Right atrium auricular region (tissue), 2 donors: ENCODE measurements around the gene TMEM184B. TPM values are rescaled to one million over a fixed set of nuclear protein-coding genes. Genes with fewer than 3 reads are reported as not detected.

Source experiments
- DNase-seq: peaks from one replicate; pipeline ENCODE4 v3.0.0-alpha.2; 2019; ENCODE audit warnings: low spot score
- H3K27ac ChIP-seq, 2 donors: fragments of 200-600 bp; sonication (generic); 1 replicate in 1 of 2; 2 replicates in 1 of 2; pipeline ENCODE4 v1.5.1; 2016 to 2019
- H3K27me3 ChIP-seq, 2 donors: fragments of 200-600 bp; sonication (generic); one replicate each; pipeline versions ENCODE4 v1.5.1 to v1.6.0; 2017 to 2019
- H3K36me3 ChIP-seq: fragments of 200-600 bp; sonication (generic); one replicate; pipeline ENCODE4 v1.5.1; 2016
- H3K4me1 ChIP-seq, 2 donors: fragments of 200-600 bp; sonication (generic); one replicate each; pipeline versions ENCODE4 v1.5.1 to v1.6.0; 2017 to 2019
- H3K4me3 ChIP-seq, 2 donors: fragments of 200-600 bp; sonication (generic); 1 replicate in 1 of 2; 2 replicates in 1 of 2; pipeline ENCODE4 v1.5.1; 2017 to 2019; ENCODE audit warnings: mild to moderate bottlenecking in 1 of 2, moderate library complexity in 1 of 2
- H3K9me3 ChIP-seq, 2 donors: fragments of 200-600 bp; sonication (generic); one replicate each; pipeline ENCODE4 v1.5.1; 2019
- CTCF ChIP-seq, 2 donors: fragments of 200-600 bp; sonication (generic); IDR thresholded peaks; one replicate each; pipeline ENCODE4 v1.5.1; 2019; ENCODE audit warnings: antibody characterized with exemption in 2 of 2
- total RNA-seq, 2 donors: library from RNA; depleted of rRNA; stranded (reverse); fragments of >200 nt; gene quantifications; one replicate each; pipeline ENCODE4 v1.1.0, GENCODE V29; 2016

TMEM184B gene
- total RNA-seq, 2 donors from 2014 or later, result 51.2 to 76.1 TPM

GRCh38 chr22:38204784-38205183 lies 68.0 kb downstream of the TMEM184B start:
- Histone ChIP-seq H3K9me3 (no peaks in the 10 kb centered on the region), H3K4me1 (peaks cover 0 to 27% of the 10 kb centered on the region in 2 donors), H3K36me3 (no peaks in the 10 kb centered on the region), H3K27me3 (no peaks in the 10 kb centered on the region), H3K4me3 (no peak overlapping the region), H3K27ac (peak overlapping the region; percentile 100)
- DNase-seq, result no peak
- no peak for TF ChIP-seq CTCF (IDR thresholded peaks at IDR 0.05)

- no peak for DNase-seq
- H3K27me3 ChIP-seq, result no peaks in the 10 kb centered on the region
- no peak for TF ChIP-seq CTCF (IDR thresholded peaks at IDR 0.05)
- peaks cover 0 to 27% of the 10 kb centered on the region in 2 donors for H3K4me1 ChIP-seq
- H3K9me3 ChIP-seq, result no peaks in the 10 kb centered on the region
- H3K27ac ChIP-seq, result peak overlapping the region; percentile 100
- H3K36me3 ChIP-seq, result no peaks in the 10 kb centered on the region
- H3K4me3 ChIP-seq, result peak overlapping the region in 1 of 2 donors; percentile 91
Measured at GRCh38 chr22:38203855-38204514, 68.8 kb downstream of the TMEM184B start.

DNA sequence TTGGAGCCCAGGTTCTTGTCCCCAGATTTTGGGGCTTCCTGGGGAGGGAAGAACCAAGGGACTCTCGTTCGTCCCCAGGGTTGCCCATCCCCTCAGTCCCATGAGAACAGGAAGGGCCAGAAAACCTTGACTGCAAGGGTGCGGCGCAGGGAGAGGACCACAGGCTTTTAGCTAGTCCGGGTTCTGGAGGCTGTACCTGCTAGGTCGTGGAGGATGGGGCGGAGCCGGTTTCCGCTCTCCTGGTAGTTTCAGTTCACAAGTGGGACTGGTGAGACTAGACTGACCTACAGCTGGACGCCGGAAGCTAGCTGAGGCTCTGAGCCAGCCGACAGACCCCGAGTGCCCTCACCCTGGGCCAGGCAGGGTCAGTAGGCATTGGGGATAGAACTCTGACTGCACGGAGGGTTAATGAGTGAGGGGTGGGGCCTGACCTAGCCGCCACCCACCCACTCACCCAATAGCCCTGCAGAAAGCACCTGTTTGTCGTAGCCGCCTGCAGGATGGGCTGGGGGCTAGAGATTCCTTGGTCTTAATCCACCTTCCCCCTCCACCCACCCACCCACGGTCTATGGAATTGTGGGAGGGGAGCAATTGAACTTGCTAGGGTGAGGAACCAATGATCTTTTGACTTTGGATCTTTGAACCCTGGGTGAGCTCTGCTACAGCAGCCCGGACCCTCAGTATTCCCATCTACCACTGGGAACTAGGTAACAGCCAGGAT lies 69.6 kb downstream of the TMEM184B start:
- Histone ChIP-seq H3K27ac (peak overlapping the region; percentile 100), H3K4me1 (peaks cover 0 to 27% of the 10 kb centered on the region in 2 donors), H3K36me3 (no peaks in the 10 kb centered on the region), H3K9me3 (no peaks in the 10 kb centered on the region), H3K4me3 (peak overlapping the region; percentile 91 to 95), H3K27me3 (no peaks in the 10 kb centered on the region)
- DNase-seq, result no peak
- no peak for TF ChIP-seq CTCF (IDR thresholded peaks at IDR 0.05)

DNA sequence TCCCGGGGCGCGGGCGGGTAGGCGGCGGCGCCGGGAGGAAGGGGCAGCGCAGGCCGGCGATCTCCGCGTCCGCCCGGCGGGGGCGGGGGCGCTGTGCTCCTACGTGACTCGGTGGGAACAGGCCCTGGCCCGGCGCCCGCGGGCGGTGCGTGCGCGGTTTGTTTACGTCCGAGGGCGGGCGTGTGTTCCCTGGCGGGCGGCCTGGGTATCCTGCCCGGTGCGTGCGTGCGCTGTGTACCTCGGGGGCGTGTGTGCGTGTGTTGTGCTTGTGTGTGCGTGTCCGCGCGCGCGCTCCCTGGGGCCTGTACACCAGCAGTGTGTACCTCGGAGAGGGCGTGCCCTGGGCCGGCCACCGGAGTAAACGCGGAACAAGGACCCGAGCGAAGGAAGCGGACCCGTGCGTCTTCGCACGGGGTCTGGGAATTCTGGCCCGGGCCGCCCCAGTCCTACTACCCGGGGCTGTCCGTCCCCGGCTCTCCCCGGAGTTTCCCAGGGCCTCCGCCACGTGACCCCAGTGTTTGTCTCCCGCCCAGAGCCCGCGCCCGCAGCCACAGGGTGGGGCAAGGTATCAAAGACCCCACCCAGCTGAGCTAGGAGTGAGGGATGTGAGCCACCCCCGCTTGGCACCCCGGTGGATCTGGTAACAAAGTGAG lies 70.2 kb downstream of the TMEM184B start:
- Histone ChIP-seq H3K4me3 (peak overlapping the region; percentile 91 to 95), H3K9me3 (no peaks in the 10 kb centered on the region), H3K27me3 (no peaks in the 10 kb centered on the region), H3K36me3 (no peaks in the 10 kb centered on the region), H3K27ac (peak overlapping the region; percentile 100), H3K4me1 (peaks cover 0 to 27% of the 10 kb centered on the region in 2 donors)
- TF ChIP-seq CTCF (IDR thresholded peaks at IDR 0.05), result peak in 1 of 2 donors; percentile 51
- peak; percentile 93 for DNase-seq

DNA sequence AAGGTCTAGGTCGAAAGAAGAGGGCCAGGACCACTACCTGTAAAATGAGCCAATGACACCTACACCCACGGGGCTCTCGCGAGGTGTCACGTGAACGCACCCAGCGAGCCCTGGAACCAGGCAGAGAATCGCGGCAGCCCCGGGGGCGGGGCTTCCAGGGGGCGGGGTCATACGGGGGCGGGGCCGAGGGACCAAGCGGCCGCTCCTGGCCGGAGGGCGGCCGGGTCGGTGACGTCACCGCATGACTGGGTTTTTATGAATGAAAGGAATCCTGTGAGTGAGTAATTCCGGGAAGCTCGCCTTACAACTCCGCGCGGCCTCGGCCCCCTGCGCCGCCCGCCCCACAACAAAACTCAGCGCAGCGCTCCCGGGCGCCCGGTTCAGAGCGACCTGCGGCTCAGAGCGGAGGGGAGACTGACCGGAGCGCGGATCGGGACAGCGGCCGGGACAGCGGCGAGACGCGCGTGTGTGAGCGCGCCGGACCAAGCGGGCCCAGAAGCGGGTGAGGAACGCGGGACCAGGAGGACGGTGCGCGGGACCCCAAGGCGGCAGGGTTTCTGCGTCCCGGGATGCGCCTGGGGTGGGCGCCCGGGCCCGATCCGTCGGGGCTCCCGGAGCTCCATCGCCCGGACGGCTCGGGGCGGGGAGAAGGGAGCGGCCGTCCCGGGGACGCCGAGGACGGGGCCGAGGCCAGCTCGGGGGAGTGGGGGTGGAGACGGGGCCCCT lies 70.9 kb downstream of the TMEM184B start, which contains the start of gene MAFF:
TSS of gene MAFF (plus strand) at position 284 of the 726 bp plus-strand sequence. CDS start 11,860 bp downstream, outside the sequence.
- no peaks in the 10 kb centered on the region for H3K27me3 ChIP-seq
- peak within 1 kb of the TSS; percentile 91 to 95 for H3K4me3 ChIP-seq
- no peak for TF ChIP-seq CTCF (IDR thresholded peaks at IDR 0.05)
- no peaks in the 10 kb centered on the region for H3K9me3 ChIP-seq
- H3K27ac ChIP-seq, result peak within 1 kb of the TSS; percentile 100
- peak; percentile 98 for DNase-seq
- peaks cover 0 to 27% of the 10 kb centered on the region in 2 donors for H3K4me1 ChIP-seq
- H3K36me3 ChIP-seq, result no peaks in the 10 kb centered on the region
